Hippocampal formation (tissue), 2 donors: ENCODE results near the gene CWH43.
"Not testable (repeated sequence)": the region's sequence is repeated elsewhere in the genome, so short reads cannot be mapped to it uniquely, and the experiment has no call there.

Experiments
- DNase-seq, 2 donors: peaks; one replicate each; lab custom pipeline; 2025; lab: John Stamatoyannopoulos, UW

CWH43 gene

DNA sequence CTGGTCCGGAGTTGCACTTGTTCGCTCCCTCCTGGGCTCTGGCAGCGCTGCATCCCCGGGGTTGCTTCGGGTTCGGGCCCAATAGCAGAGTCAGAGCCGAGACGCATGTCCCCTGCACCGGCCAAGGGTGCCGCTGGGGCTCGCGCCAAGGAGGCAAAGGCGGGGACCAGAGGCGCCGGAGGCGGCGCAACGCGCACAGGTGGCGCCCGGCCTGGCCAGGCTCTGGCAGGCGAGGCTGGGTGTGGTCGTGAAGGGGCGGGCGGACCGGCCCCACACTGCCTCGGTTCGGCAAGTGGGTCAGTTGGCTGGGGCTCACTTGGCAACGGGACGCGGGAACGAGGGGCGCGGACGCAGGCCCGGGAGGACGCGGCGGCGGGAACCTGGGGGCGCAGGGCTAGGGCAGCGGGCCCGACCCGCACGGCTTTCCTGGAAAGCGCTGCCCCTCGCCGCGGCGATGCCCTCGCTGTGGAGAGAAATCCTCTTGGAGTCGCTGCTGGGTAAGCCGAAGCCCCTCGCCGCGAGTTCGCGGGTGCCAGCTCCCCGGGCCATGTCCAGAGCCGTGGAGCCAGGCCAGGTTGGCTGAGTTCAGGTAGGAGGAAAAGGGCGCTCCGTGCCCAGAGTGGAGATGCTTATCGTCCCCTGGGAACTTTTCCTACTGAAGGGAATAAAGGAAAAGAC, at the start of gene CWH43:
TSS of gene CWH43 (plus strand) at position 300 of the 678 bp plus-strand sequence. CDS start at position 455, 155 bp downstream.
- DNase-seq, result no peak

DNA sequence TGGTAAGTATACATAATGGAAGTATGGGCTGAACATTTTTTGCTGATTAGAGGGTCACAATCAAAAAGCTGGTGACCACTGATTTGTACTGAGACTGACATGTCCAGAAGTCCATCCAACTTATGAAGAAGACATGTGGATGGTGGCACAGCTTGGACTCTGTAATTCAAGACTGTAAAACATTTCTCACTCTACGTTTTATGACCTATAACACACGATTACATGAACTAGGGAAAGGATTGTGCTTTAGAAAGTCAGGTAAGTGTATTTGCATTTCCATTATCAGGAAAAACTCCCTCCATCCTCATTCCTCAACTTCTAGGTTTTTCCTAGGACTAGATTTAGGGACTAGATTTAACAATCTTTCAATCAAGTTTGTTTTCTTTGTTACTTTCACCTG, 49.0 kb upstream of the CWH43 start:
- no peak for DNase-seq

- DNase-seq, result no peak
These were observed 47.2 kb upstream of the CWH43 start for GRCh38 chr4:48938831-48939230.

DNA sequence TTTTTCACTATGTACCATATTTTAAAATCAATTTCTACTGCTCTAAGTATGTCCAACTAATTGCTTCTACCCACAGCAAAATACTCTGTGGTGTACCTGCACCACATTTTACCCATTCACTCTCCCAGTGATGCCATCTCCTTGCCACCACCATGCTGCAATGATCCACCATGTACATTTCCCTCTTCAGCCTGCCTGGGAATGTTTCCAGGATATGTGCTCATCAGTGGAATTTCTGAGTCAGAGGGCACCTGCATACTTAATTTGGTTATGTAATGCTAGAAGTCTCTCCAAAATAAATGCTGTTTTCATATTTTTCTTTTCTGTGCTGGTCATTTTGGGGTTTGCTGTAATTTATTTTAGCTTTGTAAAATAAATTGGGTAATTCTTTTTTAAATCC, 46.3 kb upstream of the CWH43 start:
- DNase-seq, result no peak

- no peak for DNase-seq
These were observed 42.7 kb upstream of the CWH43 start for GRCh38 chr4:48943387-48943786.

DNA sequence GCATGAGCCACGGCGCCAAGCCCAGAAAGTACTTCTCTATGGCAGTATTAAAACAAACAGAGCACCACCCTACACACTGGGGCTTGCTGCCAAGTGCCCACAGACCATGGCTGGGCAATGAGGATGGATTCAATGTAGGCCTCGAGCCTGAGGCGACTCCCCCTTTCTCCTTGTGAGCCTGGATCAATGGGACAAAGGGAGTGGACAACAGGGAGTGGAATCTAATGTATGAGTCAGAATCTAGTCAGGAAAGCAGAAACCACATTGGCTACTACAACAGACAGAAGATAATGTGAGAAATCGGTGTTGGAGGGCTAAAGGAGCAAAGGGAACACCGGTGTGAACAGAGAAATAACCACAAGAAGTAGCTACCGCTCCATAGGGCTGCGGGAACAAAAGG, 41.8 kb upstream of the CWH43 start:
- no peak for DNase-seq

DNA sequence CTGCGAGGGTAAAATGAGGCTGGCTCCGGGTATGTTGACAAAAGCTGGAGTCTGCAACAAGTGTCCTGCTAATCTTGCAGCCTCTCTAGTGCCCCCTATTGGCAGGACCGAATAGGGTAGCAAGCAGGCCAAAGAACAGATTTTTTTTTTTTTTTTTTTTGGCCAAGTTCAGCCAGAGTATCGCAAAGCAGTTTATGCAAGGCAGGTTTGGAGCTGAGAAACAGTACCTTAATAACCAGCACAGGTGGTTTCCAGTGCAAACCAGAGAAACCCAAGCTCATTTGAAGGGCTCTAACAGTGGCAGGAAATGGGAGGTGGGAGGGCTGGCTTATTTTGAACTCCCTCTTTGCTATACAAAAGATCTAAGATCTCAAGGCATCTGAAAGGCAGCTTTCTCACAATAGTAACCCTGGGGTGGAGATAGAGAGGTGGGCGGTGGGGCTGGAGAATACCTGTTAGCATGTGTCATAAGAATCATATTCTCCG, 41.3 kb upstream of the CWH43 start:
- DNase-seq, result no peak

- DNase-seq, result no peak
These were observed 40.1 kb upstream of the CWH43 start for GRCh38 chr4:48945981-48946380.

DNA sequence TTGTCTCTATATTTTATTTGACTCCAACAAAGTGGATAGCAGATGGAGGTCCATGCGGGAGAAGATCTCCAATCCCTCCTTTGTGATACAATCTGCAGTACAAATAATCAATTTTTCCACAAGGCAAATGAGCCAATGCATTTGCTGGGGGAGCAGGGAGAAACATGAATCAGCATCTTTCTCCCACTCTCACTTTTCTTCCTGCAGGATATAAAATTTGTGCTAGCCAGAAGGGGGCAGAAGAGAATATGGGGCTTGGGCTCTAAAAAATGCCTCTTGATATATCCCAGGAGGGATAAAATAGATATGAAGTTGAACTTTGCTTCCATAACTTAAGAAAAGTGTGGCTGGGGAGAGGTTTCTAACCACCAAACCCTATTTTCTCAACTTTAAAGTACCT, 38.3 kb upstream of the CWH43 start:
- DNase-seq, result no peak

DNA sequence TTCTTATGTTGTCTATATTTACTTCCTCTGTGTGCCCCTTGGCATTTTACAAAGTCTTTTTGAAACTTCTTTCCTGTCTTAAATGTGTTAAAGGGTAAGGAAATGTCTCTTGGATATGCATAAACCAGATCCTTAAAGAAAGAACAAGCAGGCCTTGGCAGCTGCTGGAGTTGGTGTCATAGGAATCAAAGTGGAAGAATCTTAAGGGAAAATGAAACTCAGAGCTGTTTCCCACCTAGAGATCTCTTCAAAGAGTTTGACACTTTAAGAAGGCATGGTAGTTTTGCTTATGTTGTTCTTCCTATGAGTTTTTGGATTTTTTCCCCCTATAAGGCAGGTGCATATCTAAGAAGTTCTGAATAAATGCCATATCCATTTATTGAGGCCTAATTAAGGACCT, 37.0 kb upstream of the CWH43 start:
- no peak for DNase-seq

DNA sequence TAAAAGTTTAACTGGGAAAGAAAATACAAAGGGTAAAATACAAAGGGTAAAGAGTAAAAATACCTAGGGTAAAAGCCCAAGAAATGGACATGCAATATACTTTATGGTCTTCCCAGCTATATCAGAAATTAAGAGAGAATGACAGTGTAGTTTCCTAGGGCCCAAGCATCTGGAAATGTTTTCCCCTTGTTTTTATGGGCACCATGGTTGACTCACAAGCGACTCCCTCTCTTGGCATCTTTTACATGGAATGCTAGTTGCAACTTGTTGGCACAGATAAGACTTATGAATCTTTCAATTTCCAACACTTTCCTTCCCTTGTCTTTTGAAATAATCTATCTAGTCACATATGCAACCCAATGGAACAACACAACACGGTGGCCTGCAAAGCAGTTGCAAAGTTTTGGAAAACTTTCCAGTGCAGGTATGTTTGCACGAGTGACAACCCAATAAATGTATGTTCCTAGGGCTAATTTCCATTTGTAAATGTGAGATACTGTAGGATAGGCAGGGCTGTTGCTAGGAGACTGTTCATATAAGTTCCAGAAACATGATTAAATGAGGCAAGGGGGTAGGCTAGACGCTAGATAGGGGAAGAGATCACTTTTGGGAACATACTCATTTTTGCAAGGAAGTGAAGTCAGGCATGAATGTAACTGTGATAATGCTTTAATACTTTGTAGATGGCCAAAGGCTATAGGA, 36.4 kb upstream of the CWH43 start:
- no peak for DNase-seq

DNA sequence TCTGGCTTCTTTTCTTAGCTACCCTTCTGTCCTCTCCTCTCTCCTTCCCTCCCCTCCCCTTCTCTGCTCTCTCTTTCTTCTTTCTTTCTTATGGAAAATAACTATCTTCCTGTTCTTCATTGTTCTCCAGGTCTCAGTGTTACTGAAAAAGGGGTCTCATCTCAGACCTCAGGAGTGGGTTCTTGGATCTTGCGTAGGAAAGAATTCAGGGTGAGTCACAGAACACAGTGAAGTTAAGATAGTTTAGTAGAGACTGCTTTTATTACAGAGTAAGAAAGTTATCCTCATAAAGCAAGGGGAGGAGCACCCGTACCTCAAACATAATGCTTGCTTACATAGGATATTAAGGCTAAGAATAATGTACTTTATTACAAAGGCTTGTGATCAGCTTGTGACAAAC, 31.8 kb upstream of the CWH43 start:
- DNase-seq, result no peak

GRCh38 chr4:48957366-48957765, 28.7 kb upstream of the CWH43 start:
- DNase-seq, result not testable (repeated sequence)

GRCh38 chr4:48958582-48958981, 27.5 kb upstream of the CWH43 start:
- no peak for DNase-seq

- DNase-seq, result no peak
These were observed 25.0 kb upstream of the CWH43 start for GRCh38 chr4:48960988-48961635.

GRCh38 chr4:48962636-48963035, 23.4 kb upstream of the CWH43 start:
- no peak for DNase-seq

DNA sequence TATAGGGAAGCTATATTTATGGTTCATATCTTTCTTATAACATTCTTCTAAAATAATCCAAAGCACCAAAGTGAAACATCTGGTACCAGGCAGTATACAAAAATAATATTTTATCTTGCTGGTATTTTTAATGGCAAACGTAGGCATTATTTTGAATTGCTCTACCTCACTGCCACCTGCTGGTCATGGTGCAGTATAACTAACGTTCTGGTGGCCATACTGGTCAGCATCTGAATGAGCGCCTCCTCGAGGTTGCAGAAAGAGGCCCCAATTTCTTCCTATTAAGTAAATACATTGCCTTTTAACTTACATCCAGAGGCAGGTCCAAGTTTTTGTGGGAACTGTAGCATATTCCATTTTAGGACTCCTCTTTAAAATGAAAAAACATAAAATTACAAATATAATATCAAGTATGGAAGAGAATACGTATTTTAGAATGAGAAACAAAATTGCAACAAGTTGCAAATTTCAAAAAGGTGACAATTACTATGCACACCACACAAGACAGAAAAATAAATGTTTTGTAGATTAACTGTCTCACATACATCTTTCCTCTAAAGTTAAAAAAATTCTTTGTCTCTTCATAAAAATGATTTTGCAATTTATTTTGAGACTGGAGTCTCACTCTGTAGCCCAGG, 22.9 kb upstream of the CWH43 start:
- DNase-seq, result peak; percentile 51 to 76

DNA sequence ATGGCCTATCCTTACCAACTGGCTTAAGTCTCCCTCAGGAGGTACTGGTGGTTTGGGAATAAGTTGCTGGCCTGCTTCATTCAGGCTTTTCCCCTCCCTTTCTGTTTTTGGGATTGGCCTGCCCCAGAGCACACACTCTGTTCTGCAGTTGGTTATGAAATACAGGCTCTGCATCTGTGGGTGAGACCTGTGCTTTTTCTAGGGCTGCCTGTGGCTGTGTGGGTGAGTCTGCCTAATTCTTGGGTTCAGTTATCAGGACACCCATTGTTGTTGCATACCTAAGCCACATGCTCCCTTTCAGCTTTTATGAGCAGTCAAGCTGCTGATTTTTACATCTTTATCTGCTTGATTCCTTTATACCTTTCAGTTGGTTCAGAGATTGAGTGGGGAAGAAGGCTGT, 19.0 kb upstream of the CWH43 start:
- DNase-seq, result no peak

GRCh38 chr4:48967631-48968030, 18.4 kb upstream of the CWH43 start:
- DNase-seq, result no peak

GRCh38 chr4:48968814-48969213, 17.3 kb upstream of the CWH43 start:
- no peak for DNase-seq

DNA sequence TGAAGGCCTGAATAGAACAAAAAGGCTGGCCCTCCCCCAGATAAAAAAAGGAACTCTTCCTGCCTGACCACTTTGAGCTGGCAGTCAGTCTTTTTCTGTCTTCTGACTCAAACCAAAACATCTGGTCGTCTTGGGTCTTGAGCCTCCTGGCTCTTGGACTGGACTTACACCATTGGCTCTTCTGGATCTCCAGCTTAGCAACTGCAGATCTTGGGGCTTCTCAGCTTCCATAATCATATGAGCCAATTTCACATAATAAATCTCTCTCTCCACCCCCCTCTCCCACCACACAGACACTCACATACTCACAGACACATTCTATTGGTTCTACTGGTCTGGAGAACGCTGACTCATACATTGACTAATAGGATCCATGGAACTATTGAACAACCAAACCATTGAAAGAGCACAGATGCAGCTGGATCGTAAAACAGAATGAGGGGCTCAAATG, 15.6 kb upstream of the CWH43 start:
- no peak for DNase-seq

DNA sequence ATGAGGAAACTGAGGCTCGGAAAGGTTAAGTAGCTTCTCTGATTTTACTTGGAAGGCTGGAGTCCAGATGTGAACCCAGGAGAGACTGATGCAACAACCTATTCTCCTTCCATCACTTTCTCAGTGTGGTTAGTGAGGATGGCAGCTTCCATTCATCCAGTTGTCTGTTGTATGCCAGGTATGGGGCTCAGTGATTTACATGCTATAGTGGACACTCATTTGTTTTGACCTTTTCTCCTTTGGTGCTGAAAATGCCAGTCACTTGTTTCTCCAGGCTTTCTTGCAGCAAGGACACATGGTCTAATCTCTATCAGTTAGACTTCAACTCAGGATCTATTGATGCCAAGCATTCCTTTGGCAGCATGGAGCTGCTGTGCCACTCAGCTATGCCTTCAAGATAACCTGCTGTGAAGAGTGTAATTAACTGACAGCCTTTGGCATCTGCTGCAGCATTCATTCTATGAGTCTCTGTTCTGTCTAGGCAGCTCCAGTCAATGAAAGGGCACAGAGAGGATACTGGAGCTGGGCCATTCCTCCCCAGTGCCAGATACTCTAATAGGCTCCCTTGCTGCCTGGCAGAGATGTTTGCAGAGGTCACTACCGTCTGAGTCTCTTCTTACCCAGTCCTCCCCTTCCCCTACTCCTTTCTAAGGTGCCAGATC, 11.0 kb upstream of the CWH43 start:
- DNase-seq, result no peak
